A549 treated with AZD9567 at 1 μM for 4 hours (cell line): ENCODE measurements around the gene CERCAM. TPM values are rescaled to one million over a fixed set of nuclear protein-coding genes. Genes with fewer than 3 reads are reported as not detected.

Source experiments
- total RNA-seq: library from RNA; stranded (reverse); fragments of 200-300 nt; extraction: Qiagen RNA extraction; gene quantifications from 5 replicates; pipeline ENCODE4 v1.2.3, GENCODE V29; 2022; ENCODE audit not compliant: insufficient read depth

The CERCAM gene
- total RNA-seq: 36.6 to 40.1 TPM (median 37.5 TPM) in 5 replicates

DNA sequence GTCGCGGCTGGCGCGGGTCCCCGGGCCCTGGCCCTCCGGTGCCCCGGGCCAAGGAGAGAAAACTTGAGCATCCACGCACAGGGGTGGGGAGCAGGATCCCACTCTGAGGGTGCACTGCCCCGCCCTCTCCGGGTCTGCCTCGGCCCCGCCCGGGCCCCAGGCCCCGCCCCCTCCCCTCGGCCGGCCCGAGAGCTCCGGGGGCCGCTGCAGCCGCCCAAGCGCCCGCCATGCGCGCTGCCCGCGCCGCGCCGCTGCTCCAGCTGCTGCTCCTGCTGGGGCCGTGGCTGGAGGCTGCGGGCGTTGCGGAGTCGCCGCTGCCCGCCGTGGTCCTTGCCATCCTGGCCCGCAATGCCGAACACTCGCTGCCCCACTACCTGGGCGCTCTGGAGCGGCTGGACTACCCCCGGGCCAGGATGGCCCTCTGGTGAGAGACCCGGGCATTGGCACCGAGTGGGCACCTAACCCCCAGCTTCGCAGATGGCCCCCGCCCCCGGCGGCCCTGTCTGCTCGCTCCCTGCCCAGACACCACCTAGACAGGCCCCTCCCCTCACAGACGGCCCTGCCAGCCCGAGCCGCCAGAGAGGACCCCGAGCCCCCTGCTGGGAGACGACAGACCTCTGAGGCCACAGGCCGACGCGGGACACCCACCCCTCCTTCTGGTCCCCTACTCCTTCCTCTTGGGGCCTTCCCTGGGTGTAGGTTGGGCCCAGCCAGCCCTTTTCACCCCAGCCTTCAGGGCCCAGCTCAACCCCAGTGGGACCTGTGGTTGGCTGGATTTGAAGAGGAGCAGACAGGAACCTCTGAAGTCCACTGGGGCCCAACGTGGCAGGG is at the start of gene CERCAM:
Gene CERCAM (plus strand): TSS at position 207 of the 831 bp plus-strand sequence. CDS start 21 bp downstream, at position 228.

DNA sequence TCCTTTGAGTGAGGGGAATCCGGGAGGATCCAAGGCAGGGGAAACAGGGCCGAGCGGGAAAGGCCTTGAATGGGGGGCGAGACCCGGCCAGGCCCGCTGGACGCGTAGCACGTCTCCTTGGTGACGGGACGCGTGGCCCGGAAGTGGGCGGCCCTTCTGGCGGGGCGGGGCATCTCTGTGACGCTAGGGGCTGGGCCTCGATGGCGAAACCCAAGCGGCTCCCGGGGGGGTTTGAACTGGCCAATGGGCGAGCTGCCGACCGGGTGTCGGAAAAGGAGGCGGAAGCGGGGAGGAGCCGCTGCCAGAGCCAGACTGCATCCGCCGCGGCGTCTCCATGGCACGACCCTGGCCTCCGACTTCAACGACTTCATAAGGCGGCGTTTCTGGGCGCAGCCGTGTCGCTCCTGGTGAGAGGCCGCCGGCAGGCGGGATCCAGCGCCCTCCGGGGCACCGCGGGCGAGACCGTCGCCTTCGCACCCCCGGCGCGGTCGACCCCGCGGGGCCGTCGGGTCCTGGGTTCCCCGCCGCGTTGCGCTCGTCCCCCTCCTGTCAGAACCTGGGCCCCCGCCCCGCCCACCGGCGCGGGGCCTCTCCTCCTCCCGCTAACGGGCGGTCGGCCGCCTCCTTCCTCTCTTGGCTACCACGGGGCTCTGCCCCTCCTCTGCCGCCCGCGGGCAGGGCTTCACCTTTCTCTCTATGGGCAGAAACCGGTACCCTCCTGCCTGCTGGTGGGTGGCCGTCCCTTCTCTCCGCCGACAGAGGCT is 35.4 kb downstream of the CERCAM start, which contains the start of gene ODF2:
Gene ODF2 (plus strand): TSS at position 158 of the 764 bp plus-strand sequence. CDS start 86 bp downstream, at position 244.

Other genes starting within 250 kb of the CERCAM start
- 67.2 to 92.6 TPM (median 81.2 TPM) in 5 replicates for gene CIZ1, start 229.3 kb upstream of the CERCAM start, total RNA-seq
- 80.2 to 85.7 TPM (median 83.0 TPM) in 5 replicates for gene DNM1, start 217.5 kb upstream of the CERCAM start, total RNA-seq
- 39.6 to 53.2 TPM (median 47.6 TPM) in 5 replicates for gene GOLGA2, start 144.8 kb upstream of the CERCAM start, total RNA-seq
- gene SWI5, start 144.6 kb upstream of the CERCAM start, total RNA-seq: 36.3 to 45.7 TPM (median 44.4 TPM) in 5 replicates
- gene TRUB2, start 98.4 kb upstream of the CERCAM start, total RNA-seq: 35.5 to 51.7 TPM (median 48.0 TPM) in 5 replicates
- gene COQ4, start 98.0 kb upstream of the CERCAM start, total RNA-seq: 57.5 to 66.0 TPM (median 60.2 TPM) in 5 replicates
- 37.7 to 51.0 TPM (median 46.1 TPM) in 5 replicates for gene SLC27A4, start 80.3 kb upstream of the CERCAM start, total RNA-seq
- gene URM1, start 49.5 kb upstream of the CERCAM start, total RNA-seq: 77.4 to 87.0 TPM (median 80.7 TPM) in 5 replicates
- 26.3 to 30.4 TPM (median 27.3 TPM) in 5 replicates for gene ODF2, start 35.1 kb downstream of the CERCAM start, total RNA-seq
- gene GLE1, start 83.9 kb downstream of the CERCAM start, total RNA-seq: 30.0 to 35.5 TPM (median 30.7 TPM) in 5 replicates
- 137 to 174 TPM (median 162 TPM) in 5 replicates for gene SPTAN1, start 131.7 kb downstream of the CERCAM start, total RNA-seq
- 97.1 to 147 TPM (median 136 TPM) in 5 replicates for gene DYNC2I2, start 236.0 kb downstream of the CERCAM start, total RNA-seq